ENCODE results near the gene USP13.

USP13 gene

GRCh38 chr3:179652447-179653095 lies at the start of gene USP13:
TSS of gene USP13 (plus strand) at chr3:179653040. CDS start at chr3:179653226, 186 bp downstream.
- H3K27me3 Mint-ChIP-seq: no peaks in the 10 kb centered on the region
- peaks cover 7% of the 10 kb centered on the region for H3K36me3 Mint-ChIP-seq (ENCODE audit: insufficient read depth)
- peak; percentile 23 to 46 for DNase-seq (ENCODE audit: low spot score in 2 of 2)
- H3K4me1 Mint-ChIP-seq: peaks cover 27% of the 10 kb centered on the region
- no peaks in the 10 kb centered on the region for H3K9me3 Mint-ChIP-seq
- peak within 1 kb of the TSS; percentile 95 for H3K4me3 Mint-ChIP-seq
- ATAC-seq (replicated peaks; ENCODE audit: extremely low read depth, poor library complexity, severe bottlenecking): peak; percentile 59
- peak within 1 kb of the TSS; percentile 90 for H3K27ac Mint-ChIP-seq (ENCODE audit: low read depth)

- Mint-ChIP-seq H3K27ac (ENCODE audit: low read depth) (peak overlapping the region; percentile 99), H3K9me3 (no peaks in the 10 kb centered on the region), H3K4me3 (peak overlapping the region; percentile 98), H3K27me3 (no peaks in the 10 kb centered on the region), H3K4me1 (peaks cover 24% of the 10 kb centered on the region), H3K36me3 (ENCODE audit: insufficient read depth) (peaks cover 34% of the 10 kb centered on the region)
- no peak for ATAC-seq (replicated peaks; ENCODE audit: extremely low read depth, poor library complexity, severe bottlenecking)
- DNase-seq (ENCODE audit: low spot score in 2 of 2): no peak
Measured at GRCh38 chr3:179603321-179603720, 49.5 kb upstream of the USP13 start.

DNA sequence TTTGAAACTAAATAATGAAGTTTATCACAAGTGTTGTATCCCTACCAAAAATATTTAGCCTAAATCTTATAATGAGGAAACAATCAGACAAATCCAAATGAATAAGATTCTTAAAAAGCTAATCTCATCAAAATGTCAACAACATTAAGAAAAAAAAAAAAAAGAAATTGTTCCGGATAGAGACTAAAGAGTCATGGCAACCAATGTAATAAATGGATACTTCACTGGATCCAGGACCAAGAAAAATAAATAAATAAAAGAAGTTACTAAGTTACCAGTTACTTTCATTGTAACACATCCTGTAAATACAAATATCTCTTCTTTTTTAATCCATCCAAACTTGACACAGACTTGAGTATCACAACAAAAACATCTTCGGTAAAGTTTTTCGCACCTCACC lies 49.0 kb upstream of the USP13 start:
- H3K9me3 Mint-ChIP-seq: no peaks in the 10 kb centered on the region
- peak overlapping the region; percentile 99 for H3K27ac Mint-ChIP-seq (ENCODE audit: low read depth)
- peak; percentile 14 for ATAC-seq (replicated peaks; ENCODE audit: extremely low read depth, poor library complexity, severe bottlenecking)
- DNase-seq (ENCODE audit: low spot score in 2 of 2): no peak
- peaks cover 29% of the 10 kb centered on the region for H3K36me3 Mint-ChIP-seq (ENCODE audit: insufficient read depth)
- peaks cover 25% of the 10 kb centered on the region for H3K4me1 Mint-ChIP-seq
- H3K27me3 Mint-ChIP-seq: no peaks in the 10 kb centered on the region
- H3K4me3 Mint-ChIP-seq: peak overlapping the region; percentile 98

- peaks cover 32% of the 10 kb centered on the region for H3K4me1 Mint-ChIP-seq
- peaks cover 25% of the 10 kb centered on the region for H3K36me3 Mint-ChIP-seq (ENCODE audit: insufficient read depth)
- peak; percentile 85 to 88 for DNase-seq (ENCODE audit: low spot score in 2 of 2)
- no peaks in the 10 kb centered on the region for H3K9me3 Mint-ChIP-seq
- ATAC-seq (replicated peaks; ENCODE audit: extremely low read depth, poor library complexity, severe bottlenecking): peak; percentile 99
- H3K27me3 Mint-ChIP-seq: no peaks in the 10 kb centered on the region
- H3K27ac Mint-ChIP-seq (ENCODE audit: low read depth): peak within 1 kb of the TSS; percentile 99
- peak within 1 kb of the TSS; percentile 98 for H3K4me3 Mint-ChIP-seq
Measured at GRCh38 chr3:179604321-179605078, 48.3 kb upstream of the USP13 start, which contains the start of the genes MRPL47 and NDUFB5. TSS of gene MRPL47 (minus strand) at chr3:179604638. CDS start at chr3:179604624, 14 bp downstream. TSS of gene NDUFB5 (plus strand) at chr3:179604794. CDS start at chr3:179604816, 22 bp downstream.

GRCh38 chr3:179606534-179607085 lies 46.2 kb upstream of the USP13 start:
- ATAC-seq (replicated peaks; ENCODE audit: extremely low read depth, poor library complexity, severe bottlenecking): no peak
- Mint-ChIP-seq H3K9me3 (no peaks in the 10 kb centered on the region), H3K27me3 (no peaks in the 10 kb centered on the region), H3K36me3 (ENCODE audit: insufficient read depth) (peaks cover 9% of the 10 kb centered on the region), H3K4me1 (peaks cover 41% of the 10 kb centered on the region), H3K27ac (ENCODE audit: low read depth) (peak overlapping the region; percentile 38), H3K4me3 (peak overlapping the region; percentile 11)
- DNase-seq (ENCODE audit: low spot score in 2 of 2): no peak

- Mint-ChIP-seq H3K27ac (ENCODE audit: low read depth) (peak overlapping the region; percentile 80), H3K9me3 (no peaks in the 10 kb centered on the region), H3K4me1 (peaks cover 41% of the 10 kb centered on the region), H3K4me3 (peak overlapping the region; percentile 48), H3K27me3 (no peaks in the 10 kb centered on the region), H3K36me3 (ENCODE audit: insufficient read depth) (peaks cover 8% of the 10 kb centered on the region)
- ATAC-seq (replicated peaks; ENCODE audit: extremely low read depth, poor library complexity, severe bottlenecking): peak; percentile 8
- no peak for DNase-seq (ENCODE audit: low spot score in 2 of 2)
Measured at GRCh38 chr3:179608931-179609720, 43.7 kb upstream of the USP13 start.

GRCh38 chr3:179610066-179610465 lies 42.8 kb upstream of the USP13 start:
- peak overlapping the region; percentile 80 for H3K27ac Mint-ChIP-seq (ENCODE audit: low read depth)

GRCh38 chr3:179613807-179614206 lies 39.0 kb upstream of the USP13 start:
- peaks cover 12% of the 10 kb centered on the region for H3K36me3 Mint-ChIP-seq (ENCODE audit: insufficient read depth)
- ATAC-seq (replicated peaks; ENCODE audit: extremely low read depth, poor library complexity, severe bottlenecking) (no peak), DNase-seq (ENCODE audit: low spot score in 2 of 2) (no peak)
- peaks cover 16% of the 10 kb centered on the region for H3K4me1 Mint-ChIP-seq
- no peaks in the 10 kb centered on the region for H3K9me3 Mint-ChIP-seq
- no peak overlapping the region for H3K27ac Mint-ChIP-seq (ENCODE audit: low read depth)
- H3K27me3 Mint-ChIP-seq: no peaks in the 10 kb centered on the region
- no peak overlapping the region for H3K4me3 Mint-ChIP-seq

More at GRCh38 chr3:179610066-179610465, 42.8 kb upstream of the USP13 start:
- no peaks in the 10 kb centered on the region for H3K27me3 Mint-ChIP-seq
- no peak for DNase-seq (ENCODE audit: low spot score in 2 of 2)
- H3K4me3 Mint-ChIP-seq: no peak overlapping the region
- peaks cover 35% of the 10 kb centered on the region for H3K4me1 Mint-ChIP-seq
- no peaks in the 10 kb centered on the region for H3K36me3 Mint-ChIP-seq (ENCODE audit: insufficient read depth)
- no peaks in the 10 kb centered on the region for H3K9me3 Mint-ChIP-seq
- no peak for ATAC-seq (replicated peaks; ENCODE audit: extremely low read depth, poor library complexity, severe bottlenecking)

GRCh38 chr3:179615458-179616173 lies 37.2 kb upstream of the USP13 start:
- Mint-ChIP-seq H3K27ac (ENCODE audit: low read depth) (no peak overlapping the region), H3K4me1 (peaks cover 4% of the 10 kb centered on the region), H3K4me3 (no peak overlapping the region), H3K36me3 (ENCODE audit: insufficient read depth) (peaks cover 20% of the 10 kb centered on the region), H3K27me3 (no peaks in the 10 kb centered on the region), H3K9me3 (no peaks in the 10 kb centered on the region)
- DNase-seq (ENCODE audit: low spot score in 2 of 2) (no peak), ATAC-seq (replicated peaks; ENCODE audit: extremely low read depth, poor library complexity, severe bottlenecking) (no peak)

DNA sequence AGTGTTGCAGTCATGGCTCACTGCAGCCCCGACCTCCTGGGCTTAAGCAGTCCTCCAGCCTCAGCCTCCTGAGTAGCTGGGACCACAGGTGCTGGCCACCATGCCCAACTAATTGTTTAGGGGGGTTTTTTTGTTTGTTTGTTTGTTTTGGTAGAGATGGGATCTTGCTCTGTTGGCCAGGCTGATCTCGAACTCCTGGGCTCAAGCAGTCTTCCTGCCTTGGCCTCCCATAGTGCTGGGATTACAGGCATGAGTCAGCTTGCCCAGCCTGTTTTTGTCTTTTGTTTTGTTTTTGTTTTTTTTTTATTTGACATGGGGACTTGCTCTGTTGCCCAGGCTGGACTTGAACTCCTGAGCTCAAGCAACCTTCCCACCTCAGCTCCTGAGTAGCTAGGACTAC lies 30.8 kb upstream of the USP13 start:
- H3K4me1 Mint-ChIP-seq: no peaks in the 10 kb centered on the region
- no peak for DNase-seq (ENCODE audit: low spot score in 2 of 2)
- no peak for ATAC-seq (replicated peaks; ENCODE audit: extremely low read depth, poor library complexity, severe bottlenecking)
- no peaks in the 10 kb centered on the region for H3K27me3 Mint-ChIP-seq
- peaks cover 55% of the 10 kb centered on the region for H3K36me3 Mint-ChIP-seq (ENCODE audit: insufficient read depth)
- H3K9me3 Mint-ChIP-seq: no peaks in the 10 kb centered on the region
- H3K4me3 Mint-ChIP-seq: no peak overlapping the region
- H3K27ac Mint-ChIP-seq (ENCODE audit: low read depth): no peak overlapping the region

DNA sequence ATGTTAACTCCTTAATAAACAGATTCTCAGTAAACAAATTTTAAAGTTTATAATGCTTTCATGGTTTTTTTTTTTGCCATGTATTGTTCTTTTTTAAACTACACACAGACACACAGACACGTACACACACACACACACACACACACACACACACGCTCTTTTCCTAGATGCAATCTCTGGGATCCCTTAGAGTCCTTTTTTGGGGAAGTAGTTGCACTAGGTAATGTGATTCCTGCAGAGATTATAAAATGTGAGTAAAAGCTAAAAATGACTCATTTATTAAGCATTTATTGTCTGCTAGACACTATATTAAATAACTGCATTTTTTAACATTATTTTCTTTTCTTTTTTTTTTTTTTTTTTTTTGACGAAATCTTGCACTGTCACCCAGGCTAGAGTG lies 28.4 kb upstream of the USP13 start:
- no peak overlapping the region for H3K4me3 Mint-ChIP-seq
- H3K27ac Mint-ChIP-seq (ENCODE audit: low read depth): no peak overlapping the region
- no peak for ATAC-seq (replicated peaks; ENCODE audit: extremely low read depth, poor library complexity, severe bottlenecking)
- H3K27me3 Mint-ChIP-seq: no peaks in the 10 kb centered on the region
- no peaks in the 10 kb centered on the region for H3K9me3 Mint-ChIP-seq
- no peak for DNase-seq (ENCODE audit: low spot score in 2 of 2)
- peaks cover 45% of the 10 kb centered on the region for H3K36me3 Mint-ChIP-seq (ENCODE audit: insufficient read depth)
- H3K4me1 Mint-ChIP-seq: no peaks in the 10 kb centered on the region

Data from central memory CD8-positive, alpha-beta T cell (primary cell).